GF-D8 (cell line): ENCODE data around the gene THADA.
"Not testable (repeated sequence)": the region's sequence is repeated elsewhere in the genome, so short reads cannot be mapped to it uniquely, and the experiment has no call there.

Experiments
- DNase-seq: peaks from one replicate; lab custom pipeline; 2025; lab: John Stamatoyannopoulos, UW

The THADA gene

GRCh38 chr2:43207553-43208300 lies 388.1 kb downstream of the THADA start:
- DNase-seq, result no peak

- DNase-seq, result no peak
Measured at GRCh38 chr2:43206602-43207001, 389.2 kb downstream of the THADA start.

DNA sequence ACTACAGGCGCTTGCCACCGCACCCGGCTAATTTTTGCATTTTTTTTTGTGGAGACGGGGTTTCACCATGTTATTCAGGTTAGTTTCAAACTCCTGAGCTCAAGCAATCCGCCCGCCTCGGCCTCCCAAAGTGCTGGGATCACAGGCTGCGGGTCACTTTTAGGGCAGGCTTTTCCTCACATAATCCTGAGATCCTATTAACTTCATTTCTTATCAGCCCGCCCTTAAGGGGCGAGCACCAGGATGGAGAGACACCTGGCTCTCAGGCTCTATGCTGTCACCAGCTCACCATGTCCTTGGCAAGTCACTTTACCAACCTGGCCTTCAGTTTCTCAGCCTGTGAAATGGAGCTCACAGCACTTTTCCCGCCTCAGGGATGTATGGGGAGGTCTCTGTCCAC lies 392.5 kb downstream of the THADA start:
- DNase-seq, result no peak

DNA sequence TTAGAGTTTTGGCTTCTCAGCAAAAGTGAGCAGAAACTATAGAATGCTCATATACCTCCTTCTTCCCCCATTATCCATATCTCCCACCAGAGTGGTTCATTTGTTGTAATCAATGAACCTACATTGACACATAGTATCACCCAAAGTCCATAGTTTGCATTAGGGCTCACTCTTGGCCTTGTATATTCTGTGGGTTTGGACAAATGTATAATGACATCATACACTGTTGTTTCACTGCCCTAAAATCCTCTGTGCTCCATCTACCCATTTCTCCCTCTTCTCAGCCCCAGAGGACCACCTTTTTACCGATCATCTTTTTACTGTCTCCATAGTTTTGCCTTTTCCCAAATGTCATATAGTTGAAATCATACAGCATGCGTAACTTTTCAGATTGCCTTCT lies 393.5 kb downstream of the THADA start:
- no peak for DNase-seq

DNA sequence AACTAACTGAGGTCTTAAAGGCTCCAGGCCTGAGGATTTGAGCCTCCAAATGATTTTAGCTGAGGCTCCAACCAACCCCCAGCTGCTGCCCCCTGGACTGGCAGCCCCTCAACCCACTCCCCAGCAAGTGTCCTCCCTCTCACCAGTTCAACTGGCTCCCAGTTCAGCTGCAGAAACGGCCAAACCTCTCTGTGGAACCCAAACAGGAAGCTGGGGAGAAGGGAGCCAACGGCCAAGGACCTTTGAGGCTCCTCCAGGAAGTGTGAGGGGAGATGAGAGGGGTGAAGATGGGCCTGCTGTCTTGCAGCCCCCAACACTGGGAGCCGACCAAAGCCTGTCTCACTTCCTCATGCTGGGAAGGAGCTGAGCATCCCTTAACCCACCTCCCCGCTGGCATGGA lies 394.3 kb downstream of the THADA start:
- DNase-seq, result no peak

- DNase-seq, result no peak
Measured at GRCh38 chr2:43201016-43201415, 394.8 kb downstream of the THADA start.

DNA sequence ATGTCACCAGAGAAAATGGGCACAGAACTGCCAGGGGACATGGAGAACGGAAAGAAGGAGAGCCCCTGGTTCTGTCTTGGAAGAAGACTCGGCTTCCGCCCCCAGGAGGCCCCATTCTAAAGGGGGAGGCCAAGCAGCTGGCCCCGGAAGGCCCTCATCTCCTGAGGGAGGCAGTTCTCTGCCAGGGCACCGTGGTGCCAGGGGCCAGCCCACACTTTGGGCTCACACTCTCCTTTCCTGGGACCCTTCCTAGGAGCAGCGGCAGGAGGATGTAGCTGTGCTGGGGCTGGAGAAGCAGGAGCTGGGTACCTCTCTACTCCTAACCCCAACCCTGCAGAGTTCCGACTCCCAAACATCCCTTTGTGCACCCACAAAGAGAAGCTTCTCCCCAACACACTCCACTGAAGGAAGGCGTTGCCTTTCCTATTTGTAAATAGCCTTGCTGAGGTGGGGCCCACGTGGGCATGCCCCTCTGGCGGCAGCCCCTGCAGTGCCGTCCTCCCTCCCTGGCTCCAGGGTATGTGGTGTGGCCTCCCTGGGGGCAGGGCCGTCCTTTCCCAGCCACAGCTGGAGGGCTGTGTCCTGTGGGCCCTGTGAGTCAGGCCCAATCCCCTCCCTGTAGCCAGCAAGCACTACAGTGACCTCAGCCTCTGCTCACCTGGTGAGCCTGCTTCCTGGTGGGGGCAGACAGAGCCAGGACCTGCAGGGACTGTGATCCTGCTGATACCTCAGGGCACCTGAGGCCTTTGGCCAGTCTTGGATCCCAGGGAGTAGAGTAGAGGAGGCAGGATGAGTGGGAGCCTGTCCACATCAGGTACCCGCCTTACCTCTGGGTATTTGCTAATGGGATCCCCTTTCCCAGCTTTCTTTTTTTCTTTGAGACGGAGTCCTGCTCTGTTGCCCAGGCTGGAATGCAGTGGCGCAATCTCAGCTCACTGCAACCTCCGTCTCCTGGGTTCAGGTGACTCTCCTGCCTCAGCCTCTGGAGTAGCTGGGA lies 396.0 kb downstream of the THADA start:
- DNase-seq, result no peak

DNA sequence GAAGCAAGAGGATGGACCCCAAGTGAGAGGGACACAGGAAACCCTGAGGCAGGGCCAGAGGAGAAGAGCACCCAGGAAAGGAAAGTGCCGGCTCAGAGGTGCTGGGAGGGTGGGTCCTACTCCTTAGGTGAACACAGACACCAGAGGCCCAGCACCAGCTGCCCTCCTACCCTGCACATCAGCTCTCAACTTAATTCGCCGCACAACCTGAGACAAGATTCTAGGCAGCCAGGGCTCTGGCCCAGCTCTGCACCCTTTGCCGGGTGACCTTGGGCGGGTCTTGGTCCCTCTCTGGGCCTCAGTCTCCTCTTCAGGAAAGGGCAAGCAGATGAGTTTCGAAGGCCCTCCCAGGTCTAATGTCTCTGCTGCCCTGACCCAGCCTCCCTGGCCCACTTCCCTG lies 397.6 kb downstream of the THADA start:
- DNase-seq, result no peak

DNA sequence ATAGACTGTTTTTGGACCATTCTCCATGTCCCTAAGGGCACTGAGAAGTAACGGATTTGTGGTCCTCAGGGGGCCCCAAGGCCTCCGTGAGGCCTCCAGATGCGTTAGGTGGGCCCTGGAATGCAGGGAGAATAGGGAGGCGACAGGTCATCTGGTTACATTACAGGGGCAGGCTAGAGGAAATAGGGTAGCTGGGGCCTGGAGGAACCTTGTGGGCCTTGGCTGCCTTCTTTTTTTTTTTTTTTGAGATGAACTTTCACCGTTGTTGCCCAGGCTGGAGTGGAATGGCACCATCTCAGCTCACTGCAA lies 398.3 kb downstream of the THADA start:
- no peak for DNase-seq

GRCh38 chr2:43196768-43197587 lies 398.9 kb downstream of the THADA start:
- DNase-seq, result no peak

DNA sequence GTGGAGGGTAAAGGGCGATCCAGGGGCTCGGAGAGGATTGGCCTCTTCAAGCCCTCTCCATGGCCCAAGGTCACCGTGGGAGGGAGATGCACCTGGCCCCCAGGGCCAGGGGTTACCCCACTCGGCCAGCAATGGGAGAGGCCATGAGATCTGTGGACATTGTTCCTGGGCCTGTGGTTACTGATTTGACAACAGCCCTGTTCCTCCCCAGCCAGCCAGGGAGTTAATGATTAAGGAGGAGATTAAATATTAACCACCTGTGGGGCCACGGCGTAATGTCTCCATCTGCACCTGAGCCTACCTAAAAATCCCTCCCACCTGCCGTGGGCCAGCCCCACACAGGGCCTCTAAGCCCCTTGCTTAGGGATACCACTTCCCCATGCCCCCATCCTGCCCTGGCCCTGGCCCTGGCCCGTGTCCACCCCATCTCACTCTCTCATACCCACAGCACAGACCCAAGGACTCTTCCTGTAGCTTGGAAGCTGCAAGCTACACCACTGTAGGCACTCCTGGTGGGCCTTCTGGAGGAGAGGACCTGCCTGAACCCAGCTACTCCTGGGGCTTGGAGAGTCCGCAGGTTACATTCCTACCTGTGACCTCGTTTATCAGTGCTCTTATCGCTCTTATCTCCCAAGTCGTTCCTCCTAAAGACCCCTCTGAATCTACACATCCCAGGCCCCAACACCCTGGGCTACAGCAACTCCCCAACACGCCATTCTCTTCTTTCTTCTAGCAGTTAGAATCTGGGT lies 401.5 kb downstream of the THADA start:
- no peak for DNase-seq

DNA sequence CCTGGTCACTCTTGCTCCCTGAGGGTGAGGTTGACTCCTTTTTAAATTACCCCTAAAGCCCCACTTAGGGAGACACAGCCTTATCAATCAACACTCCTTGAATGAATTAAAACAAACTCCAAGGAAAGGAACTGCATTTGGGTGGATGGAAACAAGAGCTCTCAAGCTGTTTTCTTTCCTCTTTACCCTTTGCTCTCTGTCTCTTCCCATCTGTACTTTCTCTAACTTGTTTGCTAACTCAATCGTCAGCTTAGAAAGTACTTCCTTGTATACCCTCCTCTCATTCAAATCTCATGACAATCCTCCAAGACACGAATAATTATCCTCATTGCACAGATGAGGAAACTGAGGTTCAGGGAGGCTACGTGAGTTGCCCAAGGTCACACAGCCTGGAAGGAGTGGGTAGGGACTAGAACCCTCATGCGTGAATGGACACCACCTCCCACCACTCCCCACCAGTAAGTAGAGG lies 402.2 kb downstream of the THADA start:
- DNase-seq, result no peak

DNA sequence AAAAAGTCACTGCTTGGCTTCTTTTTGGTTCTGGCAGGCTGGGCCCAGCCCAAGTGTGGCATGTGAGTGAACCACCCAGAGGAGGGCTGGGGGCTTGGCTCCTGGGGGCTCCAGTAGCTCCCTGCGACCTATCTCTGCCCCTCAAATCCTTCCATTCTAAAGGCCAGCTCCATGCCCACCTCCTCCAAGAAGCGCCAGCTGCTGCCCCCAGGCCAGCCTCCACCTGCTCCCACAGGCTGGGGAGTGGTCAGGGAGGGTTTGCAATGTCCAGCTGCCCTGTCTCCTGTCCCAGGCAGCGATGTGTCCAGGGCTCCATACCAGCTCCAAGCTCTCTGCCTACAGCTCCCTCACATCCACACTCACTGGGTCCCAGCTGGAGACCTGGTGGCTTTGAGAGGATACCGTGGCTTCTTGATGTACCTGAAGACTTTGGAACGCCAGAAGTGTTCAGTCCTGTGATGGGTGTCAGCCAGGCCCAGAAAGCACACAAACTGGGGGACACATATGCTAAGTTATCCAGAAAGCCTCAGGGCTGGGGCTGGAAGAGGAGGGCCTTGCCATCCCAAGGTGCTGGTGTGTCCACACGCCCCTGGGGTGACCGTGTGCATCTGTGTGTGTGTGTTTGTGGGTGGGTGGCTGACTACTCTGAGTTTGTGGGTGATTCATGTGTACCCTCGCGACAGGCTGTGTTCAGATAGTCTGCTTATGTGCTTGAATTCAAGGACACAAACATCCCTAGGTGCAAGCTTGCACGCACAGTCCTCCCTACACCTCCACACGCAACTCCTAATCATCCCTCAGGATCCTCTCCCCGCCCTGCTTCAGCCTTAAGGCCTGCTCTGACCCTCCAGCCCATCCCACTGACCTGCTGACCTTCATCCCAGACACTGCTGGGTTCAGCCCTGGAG lies 402.8 kb downstream of the THADA start:
- DNase-seq, result no peak

DNA sequence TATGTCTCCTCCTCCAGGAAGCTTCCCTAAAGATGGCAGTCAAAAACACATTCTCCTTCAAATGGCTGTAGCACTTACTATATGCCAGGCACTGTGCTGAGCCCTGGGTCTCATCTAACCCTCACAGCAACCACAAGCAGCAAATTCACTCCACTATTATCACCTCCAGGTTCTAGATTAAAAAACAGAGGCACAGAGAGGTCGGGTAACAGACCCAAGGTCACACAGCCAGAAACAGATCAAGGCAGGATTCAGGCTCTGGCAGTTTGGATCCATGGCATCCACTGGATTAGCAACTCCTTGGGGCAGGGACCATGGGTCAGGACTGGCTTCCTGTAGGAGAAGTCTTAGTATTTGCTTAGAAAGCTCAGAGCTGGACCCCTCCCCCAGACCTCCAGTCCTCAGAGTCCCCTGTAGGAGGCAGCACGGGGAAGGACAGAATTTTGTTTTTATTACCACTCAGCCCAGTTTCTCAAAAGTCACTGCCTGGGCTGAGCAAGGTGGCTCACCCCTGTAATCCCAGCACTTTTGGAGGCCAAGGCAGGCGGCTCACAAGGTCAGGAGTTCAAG lies 403.8 kb downstream of the THADA start:
- no peak for DNase-seq

DNA sequence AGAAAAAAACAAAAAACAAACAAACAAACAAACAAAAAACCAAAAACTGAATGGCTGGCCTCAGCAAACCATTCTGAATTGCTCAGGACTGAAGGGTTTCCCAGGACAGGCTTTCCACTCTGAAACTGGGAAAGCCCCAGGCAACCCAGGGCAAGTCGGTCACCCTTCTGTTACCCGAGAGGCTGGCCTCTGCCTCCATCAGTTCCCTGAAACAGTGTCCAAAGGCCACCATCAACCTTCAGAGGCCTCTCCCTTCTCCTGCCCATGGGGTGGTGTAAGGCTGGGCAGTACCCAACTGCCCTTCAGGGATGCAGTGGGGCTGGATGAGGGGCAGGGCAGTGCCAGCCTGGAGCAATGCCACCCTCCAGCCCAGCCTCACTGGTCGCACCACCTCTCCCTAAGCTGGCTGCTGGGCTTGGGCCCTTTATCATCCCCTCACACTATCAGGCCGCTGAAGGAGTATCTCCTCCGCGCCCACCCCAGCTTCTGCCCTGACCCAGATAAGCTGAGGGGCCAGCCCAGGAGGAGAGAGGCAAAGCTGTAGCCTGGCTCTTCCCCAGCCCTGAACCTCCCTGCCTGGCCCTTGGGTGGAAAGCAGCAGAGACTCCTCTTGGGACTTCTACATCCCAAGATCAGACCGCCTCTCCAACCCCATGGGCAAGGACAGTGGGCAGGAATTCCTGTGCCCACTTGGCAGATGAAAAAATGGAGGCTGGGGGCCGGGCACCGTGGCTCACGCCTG lies 405.4 kb downstream of the THADA start:
- no peak for DNase-seq

DNA sequence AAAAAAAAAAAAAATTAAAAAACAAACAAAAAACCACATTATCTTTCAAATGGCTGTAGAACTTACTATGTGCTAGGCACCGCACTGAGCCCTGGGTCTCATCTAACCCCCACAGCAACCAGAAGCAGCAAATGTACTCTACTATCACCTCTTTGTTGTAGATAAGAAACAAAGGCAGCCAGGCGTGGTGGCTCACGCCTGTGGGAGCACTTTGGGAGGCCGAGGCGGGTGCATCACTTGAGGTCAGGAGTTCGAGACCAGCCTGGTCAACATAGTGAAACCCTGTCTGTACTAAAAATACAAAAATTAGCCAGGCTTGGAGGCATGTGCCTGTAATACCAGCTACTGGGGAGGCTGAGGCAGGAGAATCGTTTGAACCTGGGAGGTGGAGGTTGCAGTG lies 406.0 kb downstream of the THADA start:
- not testable (repeated sequence) for DNase-seq

DNA sequence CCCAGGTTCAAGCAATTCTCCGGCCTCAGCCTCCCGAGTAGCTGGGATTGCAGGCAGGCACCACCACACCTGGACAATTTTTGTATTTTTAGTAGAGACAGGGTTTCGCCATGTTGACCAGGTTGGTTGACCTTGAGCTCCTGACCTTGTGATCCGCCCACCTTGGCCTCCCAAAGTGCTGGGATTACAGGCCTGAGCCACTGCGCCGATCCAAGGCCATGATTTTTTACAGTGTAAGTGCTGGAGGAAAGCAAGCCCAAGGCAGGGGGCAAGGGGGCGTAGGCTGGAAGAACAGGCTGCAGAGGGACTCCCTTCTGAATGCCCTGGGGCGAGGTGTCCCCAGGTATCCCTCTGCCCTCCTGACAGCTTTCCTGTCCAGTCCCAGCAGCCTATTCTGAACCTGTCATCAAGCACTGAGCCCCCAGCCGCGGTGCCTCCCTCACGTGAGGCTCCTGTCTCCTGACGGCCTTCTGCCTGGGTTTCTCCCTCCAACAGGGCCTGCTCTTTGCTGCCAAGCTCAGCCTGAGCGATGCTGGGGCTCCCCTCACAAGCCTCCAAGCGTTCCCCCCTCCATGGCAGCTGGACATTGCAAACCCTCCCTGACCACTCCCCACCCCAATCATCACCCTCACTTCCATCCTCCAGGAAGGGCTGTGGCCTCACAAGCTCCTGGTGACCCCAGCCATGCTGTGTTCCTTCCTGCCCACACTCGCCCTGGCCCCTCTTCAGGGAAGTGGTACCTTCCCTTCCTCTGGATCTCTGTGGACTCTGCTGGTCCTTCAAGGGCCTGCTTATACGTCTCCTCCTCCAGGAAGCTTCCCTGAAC lies 407.1 kb downstream of the THADA start:
- no peak for DNase-seq

DNA sequence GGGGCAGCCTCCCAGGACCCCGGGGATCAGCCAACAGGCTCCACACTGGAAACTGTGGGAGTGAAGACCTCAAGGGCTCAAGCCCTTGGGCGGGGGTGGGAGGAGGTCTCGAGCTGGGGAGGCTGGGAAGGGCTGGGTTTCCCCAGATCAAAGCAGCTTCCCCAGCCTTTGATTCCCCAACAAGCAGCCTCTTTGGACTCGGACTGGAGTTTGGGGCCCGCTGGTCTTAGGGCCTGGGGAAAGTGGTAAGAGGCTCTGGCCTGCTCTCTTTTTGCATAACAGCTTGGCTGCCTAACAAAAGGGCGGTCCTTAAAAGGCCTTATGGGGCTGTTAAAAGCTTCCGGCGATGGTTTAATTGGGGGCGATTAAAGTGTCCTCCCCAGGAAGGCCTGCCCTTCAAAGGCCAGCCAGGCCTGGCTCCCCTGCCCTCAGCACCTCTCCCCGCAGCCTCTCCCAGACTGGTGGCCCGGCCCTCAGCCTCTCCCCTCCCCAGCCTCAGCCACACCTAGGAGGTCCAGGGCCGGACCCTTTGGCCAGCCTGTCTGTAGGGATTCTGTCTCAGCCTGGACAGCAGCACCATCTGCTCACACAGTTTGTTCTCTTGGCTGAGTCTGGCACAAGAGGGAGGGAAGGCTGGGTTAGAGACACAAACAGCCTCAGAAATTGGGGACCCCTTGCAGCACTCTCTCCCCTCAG lies 409.0 kb downstream of the THADA start:
- no peak for DNase-seq
